Stimulated activated CD4-positive, alpha-beta T cell treated with anti-CD3 and anti-CD28 coated beads, TNF-alpha, amount 100 ng/mL, for 24 hours (primary cell): ENCODE data around the gene ARX.

Experiments used
- DNase-seq, 3 experiments: peaks; one replicate each; pipeline ENCODE4 v3.0.0-alpha.2; 2020; ENCODE audit warnings: low read depth in 3 of 3

The ARX gene

GRCh38 chrX:25001808-25002660, 13.7 kb downstream of the ARX start:
- no peak for DNase-seq

GRCh38 chrX:24999511-24999910, 16.3 kb downstream of the ARX start:
- no peak for DNase-seq

GRCh38 chrX:24996096-24996709, 19.6 kb downstream of the ARX start:
- DNase-seq, result no peak

GRCh38 chrX:24993879-24994278, 21.9 kb downstream of the ARX start:
- DNase-seq, result no peak

GRCh38 chrX:24990535-24990934, 25.2 kb downstream of the ARX start:
- no peak for DNase-seq

- no peak for DNase-seq
These were observed 27.5 kb downstream of the ARX start for GRCh38 chrX:24988314-24988713.

- DNase-seq, result no peak
These were observed 28.0 kb downstream of the ARX start for GRCh38 chrX:24987731-24988130.

GRCh38 chrX:24985120-24985519, 30.6 kb downstream of the ARX start:
- no peak for DNase-seq

- DNase-seq, result no peak
These were observed 31.8 kb downstream of the ARX start for GRCh38 chrX:24983931-24984330.

GRCh38 chrX:24982306-24982965, 33.3 kb downstream of the ARX start:
- DNase-seq, result no peak

GRCh38 chrX:24981030-24981429, 34.7 kb downstream of the ARX start:
- no peak for DNase-seq

GRCh38 chrX:24979081-24979480, 36.7 kb downstream of the ARX start:
- no peak for DNase-seq

- DNase-seq, result no peak
These were observed 46.0 kb downstream of the ARX start for GRCh38 chrX:24969812-24970211.

GRCh38 chrX:24965372-24965771, 50.4 kb downstream of the ARX start:
- no peak for DNase-seq

- DNase-seq, result no peak
These were observed 51.9 kb downstream of the ARX start for GRCh38 chrX:24963823-24964222.

GRCh38 chrX:24961809-24962208, 54.0 kb downstream of the ARX start:
- no peak for DNase-seq

- DNase-seq, result no peak
These were observed 58.9 kb downstream of the ARX start for GRCh38 chrX:24956828-24957227.

GRCh38 chrX:24955372-24955930, 60.3 kb downstream of the ARX start:
- no peak for DNase-seq

GRCh38 chrX:24954732-24955131, 61.0 kb downstream of the ARX start:
- no peak for DNase-seq
